HepG2 (cell line): ENCODE measurements around the gene MYOM1. TPM values are rescaled to one million over a fixed set of nuclear protein-coding genes. Genes with fewer than 3 reads are reported as not detected.

Experiments
- GFI1 ChIP-seq: sonication (generic); formaldehyde crosslinking; IDR thresholded peaks from 2 replicates; pipeline ENCODE4 v1.5.0; 2020; ENCODE audit warnings: missing genetic modification reagents, mild to moderate bottlenecking, borderline replicate concordance
- GMEB1 ChIP-seq: sonication (generic); formaldehyde crosslinking; IDR thresholded peaks from 2 replicates; pipeline ENCODE4 v1.5.1; 2020; ENCODE audit warnings: missing genetic modification reagents, mild to moderate bottlenecking, borderline replicate concordance
- GMEB2 ChIP-seq: IDR thresholded peaks from 2 replicates; pipeline ENCODE4 v1.6.1; 2016; ENCODE audit warnings: missing biosample characterization, missing genetic modification reagents, low read depth
- MED13 ChIP-seq: sonication (generic); formaldehyde crosslinking; IDR thresholded peaks from 2 replicates; pipeline ENCODE4 v1.5.0; 2020; ENCODE audit warnings: missing genetic modification reagents
- POGK ChIP-seq: sonication (generic); formaldehyde crosslinking; conservative IDR thresholded peaks from 2 replicates; pipeline ENCODE4 v1.8.0; 2022; ENCODE audit warnings: mild to moderate bottlenecking, moderate library complexity, missing genetic modification reagents
- POLR2AphosphoS5 ChIP-seq: IDR thresholded peaks from 2 replicates; pipeline ENCODE4 v1.6.1; 2012; ENCODE audit warnings: low read depth, low read length
- RFX5 ChIP-seq: IDR thresholded peaks from 2 replicates; pipeline ENCODE4 v1.6.1; 2011; ENCODE audit warnings: low read depth, low read length, improper control_type of control experiment
- SIN3B ChIP-seq: fragments of 150-350 bp; IDR thresholded peaks from 2 replicates; pipeline ENCODE4 v1.6.1; 2014; ENCODE audit warnings: low read length
- SMAD9 ChIP-seq: sonication (generic); formaldehyde crosslinking; IDR thresholded peaks from 2 replicates; pipeline ENCODE4 v1.5.1; 2020; ENCODE audit warnings: mild to moderate bottlenecking, missing genetic modification reagents
- TFAP4 ChIP-seq: sonication (generic); IDR thresholded peaks from 2 replicates; pipeline ENCODE4 v1.6.1; 2016; ENCODE audit warnings: low read depth, borderline replicate concordance
- ZNF10 ChIP-seq: sonication (generic); formaldehyde crosslinking; IDR thresholded peaks from 2 replicates; pipeline ENCODE4 v1.4.0; 2020; ENCODE audit warnings: mild to moderate bottlenecking, low read depth, missing genetic modification reagents, borderline replicate concordance
- ZNF124 ChIP-seq: sonication (generic); formaldehyde crosslinking; IDR thresholded peaks from 2 replicates; pipeline ENCODE4 v1.4.0; 2020; ENCODE audit warnings: missing genetic modification reagents
- ZNF430 ChIP-seq: sonication (generic); formaldehyde crosslinking; IDR thresholded peaks from 2 replicates; pipeline ENCODE4 v1.9.0; 2021; ENCODE audit warnings: mild to moderate bottlenecking, missing genetic modification reagents
- ZNF549 ChIP-seq: sonication (generic); formaldehyde crosslinking; IDR thresholded peaks from 2 replicates; pipeline ENCODE4 v1.5.0; 2020; ENCODE audit warnings: missing genetic modification reagents
- ZNF563 ChIP-seq: sonication (generic); formaldehyde crosslinking; IDR thresholded peaks from 2 replicates; pipeline ENCODE4 v1.8.0; 2022; ENCODE audit warnings: mild to moderate bottlenecking, moderate library complexity, missing genetic modification reagents
- ZNF782 ChIP-seq: sonication (generic); formaldehyde crosslinking; IDR thresholded peaks from 2 replicates; pipeline ENCODE4 v1.4.0; 2020; ENCODE audit warnings: missing genetic modification reagents, mild to moderate bottlenecking, borderline replicate concordance
- polyA plus RNA-seq, 8 experiments: library from polyadenylated mRNA; depleted of rRNA in 3 of 8; stranded (reverse) in 7 of 8; unstranded in 1 of 8; fragments of >200 nt; fragmentation: Illumina TruSeq in 4 of 8; extraction: Trizol in 4 of 8; gene quantifications; 2 replicates each; pipeline versions ENCODE4 v1.2.1 to v1.2.3, GENCODE V29; 2011 to 2016; ENCODE audit warnings: low read depth in 4 of 8, missing spikeins in 1 of 8, mixed read lengths in 1 of 8; ENCODE audit not compliant: insufficient read depth in 1 of 8
- total RNA-seq, 5 experiments: library from RNA; depleted of rRNA; stranded (reverse); fragments of >200 nt; fragmentation: Illumina TruSeq; extraction: Trizol; gene quantifications; 2 replicates each; pipeline ENCODE4 v1.2.3, GENCODE V29; 2016; ENCODE audit warnings: low read depth in 1 of 5
- TF ChIP-seq, protein P1 (sequence below): sonication (generic); formaldehyde crosslinking; IDR thresholded peaks from 2 replicates; pipeline ENCODE4 v1.8.0; 2022; ENCODE audit warnings: mild to moderate bottlenecking, missing genetic modification reagents
- TF ChIP-seq, protein P2 (sequence below): sonication (generic); formaldehyde crosslinking; conservative IDR thresholded peaks from 2 replicates; pipeline ENCODE4 v1.4.0; 2020; ENCODE audit warnings: mild to moderate bottlenecking, missing genetic modification reagents, moderate library complexity

The MYOM1 gene
- total and polyA plus RNA-seq, 2 of the 13 experiments (the other 11 are each of a cell fraction or from before 2014, with no cell fraction given), result 0.46 to 0.98 TPM

DNA sequence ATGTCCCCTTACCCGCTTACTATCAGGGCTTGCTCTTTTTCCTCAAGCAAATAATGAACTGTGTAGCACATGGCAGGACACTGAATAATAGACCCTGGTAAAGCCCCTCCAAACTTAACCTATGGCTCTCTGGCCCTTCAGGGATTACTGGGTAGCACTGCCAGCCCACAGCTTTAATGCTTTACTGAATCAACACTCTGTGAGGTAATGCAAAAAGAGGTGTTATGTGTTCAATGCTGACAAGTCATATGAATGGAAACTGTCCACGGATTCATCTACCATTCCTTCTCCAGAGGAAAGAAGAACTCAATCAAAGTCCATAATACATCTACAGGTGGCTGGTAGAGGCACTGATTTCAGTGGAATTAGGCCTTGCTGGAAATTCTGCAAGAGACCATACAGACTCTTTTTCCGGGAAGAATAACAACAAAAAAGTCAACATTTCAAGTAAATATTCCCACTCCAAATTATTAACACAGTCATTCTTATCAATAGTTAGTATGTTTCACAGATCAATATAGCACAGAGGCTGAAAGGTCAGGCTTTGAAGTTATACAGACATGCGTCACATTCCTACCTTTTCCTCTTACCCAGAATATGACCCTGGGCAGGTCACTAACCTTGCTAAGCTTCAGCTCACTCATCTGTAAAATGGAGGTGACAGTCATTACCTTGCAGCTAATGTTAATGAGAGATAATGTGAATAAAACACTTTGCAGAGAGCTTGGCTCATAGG is 13.8 kb upstream of the MYOM1 start (continued):
- TF ChIP-seq, protein P1, sequence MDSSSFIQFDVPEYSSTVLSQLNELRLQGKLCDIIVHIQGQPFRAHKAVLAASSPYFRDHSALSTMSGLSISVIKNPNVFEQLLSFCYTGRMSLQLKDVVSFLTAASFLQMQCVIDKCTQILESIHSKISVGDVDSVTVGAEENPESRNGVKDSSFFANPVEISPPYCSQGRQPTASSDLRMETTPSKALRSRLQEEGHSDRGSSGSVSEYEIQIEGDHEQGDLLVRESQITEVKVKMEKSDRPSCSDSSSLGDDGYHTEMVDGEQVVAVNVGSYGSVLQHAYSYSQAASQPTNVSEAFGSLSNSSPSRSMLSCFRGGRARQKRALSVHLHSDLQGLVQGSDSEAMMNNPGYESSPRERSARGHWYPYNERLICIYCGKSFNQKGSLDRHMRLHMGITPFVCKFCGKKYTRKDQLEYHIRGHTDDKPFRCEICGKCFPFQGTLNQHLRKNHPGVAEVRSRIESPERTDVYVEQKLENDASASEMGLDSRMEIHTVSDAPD (CRISPR knock-in tag), result peak; percentile 60; the same call in 1 of the 2 replicates
- TF ChIP-seq POGK (CRISPR knock-in tag) (0 out of 2 replicates have a peak, but pooled peaks have one; percentile 23), ZNF563 (no peak), RFX5 (no peak), TFAP4 (peak; percentile 60; the same call in 1 of the 2 replicates), ZNF549 (no peak), GMEB1 (CRISPR knock-in tag) (no peak; the same call in 1 of the 2 replicates), GMEB2 (CRISPR knock-in tag) (no peak), SMAD9 (CRISPR knock-in tag) (no peak), ZNF782 (CRISPR knock-in tag) (no peak), ZNF10 (CRISPR knock-in tag) (no peak), GFI1 (CRISPR knock-in tag) (peak; percentile 100), POLR2AphosphoS5 (no peak), ZNF124 (CRISPR knock-in tag) (peak; percentile 61; the same call in 1 of the 2 replicates), ZNF430 (no peak), MED13 (peak; percentile 70; the same call in 1 of the 2 replicates), SIN3B (no peak)
- TF ChIP-seq, protein P2, sequence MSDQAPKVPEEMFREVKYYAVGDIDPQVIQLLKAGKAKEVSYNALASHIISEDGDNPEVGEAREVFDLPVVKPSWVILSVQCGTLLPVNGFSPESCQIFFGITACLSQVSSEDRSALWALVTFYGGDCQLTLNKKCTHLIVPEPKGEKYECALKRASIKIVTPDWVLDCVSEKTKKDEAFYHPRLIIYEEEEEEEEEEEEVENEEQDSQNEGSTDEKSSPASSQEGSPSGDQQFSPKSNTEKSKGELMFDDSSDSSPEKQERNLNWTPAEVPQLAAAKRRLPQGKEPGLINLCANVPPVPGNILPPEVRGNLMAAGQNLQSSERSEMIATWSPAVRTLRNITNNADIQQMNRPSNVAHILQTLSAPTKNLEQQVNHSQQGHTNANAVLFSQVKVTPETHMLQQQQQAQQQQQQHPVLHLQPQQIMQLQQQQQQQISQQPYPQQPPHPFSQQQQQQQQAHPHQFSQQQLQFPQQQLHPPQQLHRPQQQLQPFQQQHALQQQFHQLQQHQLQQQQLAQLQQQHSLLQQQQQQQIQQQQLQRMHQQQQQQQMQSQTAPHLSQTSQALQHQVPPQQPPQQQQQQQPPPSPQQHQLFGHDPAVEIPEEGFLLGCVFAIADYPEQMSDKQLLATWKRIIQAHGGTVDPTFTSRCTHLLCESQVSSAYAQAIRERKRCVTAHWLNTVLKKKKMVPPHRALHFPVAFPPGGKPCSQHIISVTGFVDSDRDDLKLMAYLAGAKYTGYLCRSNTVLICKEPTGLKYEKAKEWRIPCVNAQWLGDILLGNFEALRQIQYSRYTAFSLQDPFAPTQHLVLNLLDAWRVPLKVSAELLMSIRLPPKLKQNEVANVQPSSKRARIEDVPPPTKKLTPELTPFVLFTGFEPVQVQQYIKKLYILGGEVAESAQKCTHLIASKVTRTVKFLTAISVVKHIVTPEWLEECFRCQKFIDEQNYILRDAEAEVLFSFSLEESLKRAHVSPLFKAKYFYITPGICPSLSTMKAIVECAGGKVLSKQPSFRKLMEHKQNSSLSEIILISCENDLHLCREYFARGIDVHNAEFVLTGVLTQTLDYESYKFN (CRISPR knock-in tag), result peak; percentile 98
